KMS-11 (cell line): ENCODE measurements around the gene RGS3.

Experiments
- H2AFZ ChIP-seq: fragments of 200-600 bp; sonication (generic); 2 replicates; pipeline ENCODE4 v1.6.1; 2016; ENCODE audit warnings: antibody characterized with exemption, mixed run types, low read depth
- H3K27ac ChIP-seq: fragments of 200-600 bp; sonication (generic); 2 replicates; pipeline ENCODE4 v1.6.1; 2016; ENCODE audit warnings: mild to moderate bottlenecking, mixed run types
- H3K27me3 ChIP-seq: fragments of 200-600 bp; sonication (generic); 2 replicates; pipeline ENCODE4 v1.6.1; 2017; ENCODE audit warnings: mild to moderate bottlenecking, low read depth, mixed run types, moderate library complexity; ENCODE audit not compliant: insufficient read depth
- H3K36me3 ChIP-seq: fragments of 200-600 bp; sonication (generic); 2 replicates; pipeline ENCODE4 v1.6.1; 2017; ENCODE audit warnings: mild to moderate bottlenecking, mixed run types; ENCODE audit not compliant: insufficient read depth
- H3K4me1 ChIP-seq: fragments of 200-600 bp; sonication (generic); 2 replicates; pipeline ENCODE4 v1.6.1; 2016; ENCODE audit warnings: mild to moderate bottlenecking, low read depth, mixed run types; ENCODE audit not compliant: poor library complexity, severe bottlenecking
- H3K4me2 ChIP-seq: fragments of 200-600 bp; sonication (generic); 2 replicates; pipeline ENCODE4 v1.7.0; 2016; ENCODE audit warnings: mild to moderate bottlenecking, mixed run types
- H3K4me3 ChIP-seq: fragments of 200-600 bp; sonication (generic); IDR thresholded peaks from 2 replicates; pipeline ENCODE4 v1.6.1; 2017; ENCODE audit warnings: low read depth, low read length, mixed read lengths; ENCODE audit not compliant: insufficient read depth
- H3K79me2 ChIP-seq: fragments of 200-600 bp; sonication (generic); 2 replicates; pipeline ENCODE4 v1.6.1; 2016; ENCODE audit warnings: low read depth, mixed run types; ENCODE audit not compliant: insufficient read depth
- H3K9ac ChIP-seq: fragments of 200-600 bp; sonication (generic); 2 replicates; pipeline ENCODE4 v1.6.1; 2016; ENCODE audit warnings: mild to moderate bottlenecking, mixed run types
- H4K20me1 ChIP-seq: fragments of 200-600 bp; sonication (generic); 2 replicates; pipeline ENCODE4 v1.6.1; 2016; ENCODE audit warnings: mild to moderate bottlenecking, mixed run types; ENCODE audit not compliant: insufficient read depth
- TF ChIP-seq, protein P1 (sequence below): fragments of 200-600 bp; sonication (generic); conservative IDR thresholded peaks from 2 replicates; pipeline ENCODE4 v1.6.1; 2017; ENCODE audit warnings: low read depth, mild to moderate bottlenecking, antibody characterized with exemption, low read length, moderate library complexity, mixed read lengths

RGS3 gene

DNA sequence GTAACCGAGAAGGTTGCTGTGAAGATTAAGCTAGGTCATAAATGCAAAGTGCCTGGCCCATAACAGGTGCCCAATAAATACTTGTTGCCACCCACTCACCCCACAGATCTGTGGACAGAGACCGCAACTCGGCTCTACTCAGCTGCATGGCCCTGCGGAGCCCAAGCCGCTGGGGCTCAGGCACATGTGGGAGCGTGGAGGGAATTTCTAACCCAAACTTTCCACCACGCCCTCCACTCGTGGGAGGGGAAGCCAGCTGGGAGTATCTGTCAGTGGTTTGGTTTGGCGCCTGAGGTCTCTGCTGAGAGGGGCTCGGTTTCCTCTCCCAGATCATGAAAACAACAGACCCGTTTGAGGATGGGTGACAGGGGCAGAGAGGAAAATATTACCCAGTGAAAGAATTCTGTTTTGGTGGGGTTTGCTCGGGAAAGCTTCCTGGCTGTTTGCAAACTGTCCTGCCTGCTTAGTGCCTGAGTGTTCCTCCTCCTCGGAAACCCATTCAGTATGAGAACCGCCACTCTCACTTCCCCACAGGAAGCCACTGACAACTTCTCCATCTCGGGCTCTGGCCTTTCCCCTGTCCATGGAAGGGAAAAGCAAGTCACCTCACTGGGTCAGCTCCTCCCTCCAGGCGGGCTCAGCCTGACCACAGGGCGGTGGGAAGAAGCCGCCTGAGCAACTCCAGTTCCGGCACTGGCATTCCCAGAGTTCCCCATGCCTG is 60.1 kb downstream of the RGS3 start:
- TF ChIP-seq, protein P1, sequence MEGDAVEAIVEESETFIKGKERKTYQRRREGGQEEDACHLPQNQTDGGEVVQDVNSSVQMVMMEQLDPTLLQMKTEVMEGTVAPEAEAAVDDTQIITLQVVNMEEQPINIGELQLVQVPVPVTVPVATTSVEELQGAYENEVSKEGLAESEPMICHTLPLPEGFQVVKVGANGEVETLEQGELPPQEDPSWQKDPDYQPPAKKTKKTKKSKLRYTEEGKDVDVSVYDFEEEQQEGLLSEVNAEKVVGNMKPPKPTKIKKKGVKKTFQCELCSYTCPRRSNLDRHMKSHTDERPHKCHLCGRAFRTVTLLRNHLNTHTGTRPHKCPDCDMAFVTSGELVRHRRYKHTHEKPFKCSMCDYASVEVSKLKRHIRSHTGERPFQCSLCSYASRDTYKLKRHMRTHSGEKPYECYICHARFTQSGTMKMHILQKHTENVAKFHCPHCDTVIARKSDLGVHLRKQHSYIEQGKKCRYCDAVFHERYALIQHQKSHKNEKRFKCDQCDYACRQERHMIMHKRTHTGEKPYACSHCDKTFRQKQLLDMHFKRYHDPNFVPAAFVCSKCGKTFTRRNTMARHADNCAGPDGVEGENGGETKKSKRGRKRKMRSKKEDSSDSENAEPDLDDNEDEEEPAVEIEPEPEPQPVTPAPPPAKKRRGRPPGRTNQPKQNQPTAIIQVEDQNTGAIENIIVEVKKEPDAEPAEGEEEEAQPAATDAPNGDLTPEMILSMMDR: no peak

GRCh38 chr9:113524468-113524867 is 60.9 kb downstream of the RGS3 start:
- Histone ChIP-seq H2AFZ (no peak overlapping the region), H3K27me3 (no peaks in the 10 kb centered on the region), H3K9ac (no peak overlapping the region), H3K27ac (peak overlapping the region; percentile 88), H3K4me1 (peaks cover 79% of the 10 kb centered on the region), H3K4me3 (no peak overlapping the region), H3K36me3 (no peaks in the 10 kb centered on the region), H4K20me1 (no peaks in the 10 kb centered on the region), H3K79me2 (peaks cover 26% of the 10 kb centered on the region; the same call in 1 of the 2 replicates), H3K4me2 (peak overlapping the region; percentile 98)
- TF ChIP-seq, protein P1: no peak

More for the DNA sequence above, 60.1 kb downstream of the RGS3 start:
- H4K20me1 ChIP-seq: no peaks in the 10 kb centered on the region
- peaks cover 88% of the 10 kb centered on the region for H3K4me1 ChIP-seq
- H3K4me2 ChIP-seq: peak overlapping the region; percentile 98
- no peaks in the 10 kb centered on the region for H3K36me3 ChIP-seq
- no peaks in the 10 kb centered on the region for H3K27me3 ChIP-seq
- H3K9ac ChIP-seq: peak overlapping the region; percentile 55
- H3K27ac ChIP-seq: peak overlapping the region; percentile 88
- peak overlapping the region; percentile 10; the same call in 1 of the 2 replicates for H2AFZ ChIP-seq
- H3K79me2 ChIP-seq: peaks cover 34% of the 10 kb centered on the region; the same call in 1 of the 2 replicates
- no peak overlapping the region for H3K4me3 ChIP-seq

DNA sequence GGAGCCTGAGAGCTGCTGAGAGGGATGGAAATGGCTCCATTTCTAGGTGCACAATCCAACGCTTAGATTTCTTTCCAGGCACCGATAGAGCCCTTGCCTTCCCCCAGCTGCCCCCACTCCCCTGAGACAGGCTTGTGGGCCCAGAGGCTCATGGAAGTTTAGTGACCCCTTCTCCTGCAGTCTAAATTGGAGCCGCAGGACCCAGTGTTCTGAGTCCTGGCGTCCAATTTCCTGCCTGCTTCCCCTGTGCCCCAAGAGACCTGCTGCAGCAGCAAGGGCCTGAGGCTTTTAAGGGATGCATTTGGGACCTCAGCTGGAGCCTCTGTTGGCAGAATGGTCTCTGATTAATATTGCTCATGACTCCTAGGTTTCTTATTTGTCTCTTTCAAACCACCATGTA is 61.7 kb downstream of the RGS3 start:
- Histone ChIP-seq H3K4me1 (peaks cover 72% of the 10 kb centered on the region), H3K36me3 (no peaks in the 10 kb centered on the region), H3K27me3 (no peaks in the 10 kb centered on the region), H3K79me2 (peaks cover 18% of the 10 kb centered on the region; the same call in 1 of the 2 replicates), H2AFZ (no peak overlapping the region), H3K9ac (no peak overlapping the region), H3K27ac (no peak overlapping the region), H4K20me1 (no peaks in the 10 kb centered on the region), H3K4me3 (no peak overlapping the region), H3K4me2 (peak overlapping the region; percentile 98; the same call in 1 of the 2 replicates)
- TF ChIP-seq, protein P1: no peak

GRCh38 chr9:113525831-113526230 is 62.3 kb downstream of the RGS3 start:
- no peaks in the 10 kb centered on the region for H3K36me3 ChIP-seq
- H2AFZ ChIP-seq: no peak overlapping the region
- no peaks in the 10 kb centered on the region for H3K27me3 ChIP-seq
- H4K20me1 ChIP-seq: no peaks in the 10 kb centered on the region
- H3K79me2 ChIP-seq: peaks cover 13% of the 10 kb centered on the region; the same call in 1 of the 2 replicates
- H3K9ac ChIP-seq: no peak overlapping the region
- H3K27ac ChIP-seq: no peak overlapping the region
- H3K4me2 ChIP-seq: no peak overlapping the region; the same call in 1 of the 2 replicates
- peaks cover 65% of the 10 kb centered on the region for H3K4me1 ChIP-seq
- TF ChIP-seq, protein P1: no peak
- H3K4me3 ChIP-seq: no peak overlapping the region
